Sigmoid colon (tissue), 7 donors: ENCODE measurements around the gene PDE4D. TPM values are rescaled to one million over a fixed set of nuclear protein-coding genes. Genes with fewer than 3 reads are reported as not detected.

Source experiments
- DNase-seq: peaks from one replicate; pipeline ENCODE4 v3.0.0-alpha.2; 2019
- H3K27ac ChIP-seq, 4 donors: fragments of 200-600 bp; sonication (generic); one replicate each; pipeline ENCODE4 v1.5.1; 2016 to 2019; ENCODE audit warnings: mild to moderate bottlenecking in 1 of 4
- H3K27me3 ChIP-seq, 3 donors: fragments of 200-600 bp; sonication (generic); one replicate each; pipeline ENCODE4 v1.5.1; 2019; ENCODE audit warnings: mild to moderate bottlenecking in 1 of 3
- H3K36me3 ChIP-seq, 4 donors: fragments of 200-600 bp; sonication (generic); one replicate each; pipeline ENCODE4 v1.5.1; 2016 to 2019
- H3K4me1 ChIP-seq, 4 donors: fragments of 200-600 bp; sonication (generic); one replicate each; pipeline ENCODE4 v1.5.1; 2017 to 2019
- H3K4me3 ChIP-seq, 4 donors: fragments of 200-600 bp; sonication (generic); one replicate each; pipeline ENCODE4 v1.5.1; 2017 to 2019; ENCODE audit warnings: mild to moderate bottlenecking in 2 of 4, moderate library complexity in 1 of 4
- H3K9me3 ChIP-seq, 4 donors: fragments of 200-600 bp in 3 of 4; sonication (generic) in 3 of 4; one replicate each; pipeline versions ENCODE4 v1.5.1 to v1.6.1; 2013 to 2019
- EP300 ChIP-seq, 4 donors: sonication (generic); formaldehyde crosslinking; IDR thresholded peaks; one replicate each; pipeline ENCODE4 v1.6.1; 2017; ENCODE audit warnings: antibody characterized with exemption in 4 of 4
- POLR2A ChIP-seq, 2 donors: fragments of 450-650 bp; IDR thresholded peaks; one replicate each; pipeline ENCODE4 v1.6.1; 2016; ENCODE audit warnings: antibody characterized with exemption in 2 of 2, mild to moderate bottlenecking in 2 of 2, moderate library complexity in 2 of 2
- POLR2AphosphoS5 ChIP-seq, 4 donors: sonication (generic); formaldehyde crosslinking; IDR thresholded peaks; one replicate each; pipeline ENCODE4 v1.6.1; 2017; ENCODE audit warnings: antibody characterized with exemption in 4 of 4
- WGBS, 2 donors: extraction: QIAGEN DNeasy Blood & Tissue Kit; methylation state at CpG; one replicate each; pipeline ENCODE4 v1.1.7; 2013; 5-methylcytosine and 5-hydroxymethylcytosine counted together
- intact Hi-C: fragments of 100-400 bp; cut with DNase I; formaldehyde crosslinking; loops from one replicate; pipeline ENCODE4 v1.15.1; 2023
- polyA plus RNA-seq, 3 donors: library from polyadenylated mRNA; stranded (reverse); fragments of 200-250 nt; gene quantifications; one replicate each; pipeline ENCODE4 v1.2.3, GENCODE V29; 2013
- total RNA-seq, 4 donors: library from RNA; depleted of rRNA; stranded (reverse); fragments of >200 nt; gene quantifications; one replicate each; pipeline ENCODE4 v1.1.0, GENCODE V29; 2016
- TF ChIP-seq, protein P1 (sequence below), 4 experiments: fragments of 450-650 bp in 3 of 4; fragments of 200-600 bp in 1 of 4; IDR thresholded peaks; one replicate each; pipeline ENCODE4 v1.5.1; 2016 to 2019; ENCODE audit warnings: antibody characterized with exemption in 4 of 4, mild to moderate bottlenecking in 3 of 4, moderate library complexity in 2 of 4
- donor health status: healthy with polysubstance abuse.
- donor health status: Bipolar disorder and iron deficiency.
- donor health status: healthy.

Gene PDE4D
- total and polyA plus RNA-seq, 7 donors: 6.0 to 289 (median 169) TPM

DNA sequence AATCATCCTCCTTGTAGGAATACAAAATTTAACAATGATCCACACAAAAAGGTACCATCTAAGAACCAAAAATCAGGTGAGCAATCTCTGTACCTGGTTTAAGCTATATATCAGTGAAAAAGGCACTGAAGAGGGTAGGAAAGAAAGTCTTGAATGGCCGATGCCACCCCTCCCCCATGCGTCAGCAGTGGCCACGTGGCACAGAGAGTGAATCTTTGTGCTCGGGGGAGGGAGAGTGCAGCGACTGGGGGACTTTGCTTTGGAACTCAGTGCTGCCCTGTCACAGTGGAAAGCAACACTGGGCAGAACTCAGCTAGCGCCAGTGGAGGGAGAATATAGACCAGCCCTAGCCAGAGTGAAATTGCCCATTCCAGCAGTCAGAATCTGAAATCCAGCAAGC is 28.3 kb upstream of the PDE4D start:
- H3K4me3 ChIP-seq: no peak overlapping the region
- intact Hi-C loops: no loop called here
- H3K36me3 ChIP-seq: no peaks in the 10 kb centered on the region
- no peak overlapping the region for H3K27ac ChIP-seq
- H3K9me3 ChIP-seq: no peaks in the 10 kb centered on the region
- no peaks in the 10 kb centered on the region for H3K4me1 ChIP-seq
- no peaks in the 10 kb centered on the region for H3K27me3 ChIP-seq
- no peak for TF ChIP-seq POLR2A (IDR thresholded peaks at IDR 0.05)
- WGBS, 2 donors: 82% methylated on average over 6 of the region's 6 CpGs
- no peak for DNase-seq

DNA sequence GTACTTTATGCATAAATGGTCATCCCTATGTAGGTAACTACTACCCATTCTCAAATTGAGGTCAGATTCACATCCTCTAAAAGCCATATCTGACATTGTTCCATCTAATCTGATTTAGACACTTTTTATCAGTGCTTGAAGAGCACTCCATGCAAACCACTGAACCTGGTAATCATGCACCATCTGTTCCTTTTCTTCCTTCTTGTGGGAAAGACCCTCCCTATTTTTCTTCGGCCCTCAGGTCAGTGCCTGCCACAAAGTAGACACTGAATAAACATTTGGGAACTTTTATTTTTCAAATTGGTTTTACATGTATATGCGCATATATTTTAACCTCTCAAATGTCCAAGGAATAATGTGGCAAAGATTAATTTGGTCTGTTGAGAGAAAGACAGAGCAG is 26.0 kb upstream of the PDE4D start:
- DNase-seq: no peak
- TF ChIP-seq EP300 (IDR thresholded peaks at IDR 0.05) (no peak), POLR2AphosphoS5 (IDR thresholded peaks at IDR 0.05) (no peak), POLR2A (IDR thresholded peaks at IDR 0.05) (no peak)
- TF ChIP-seq, protein P1, sequence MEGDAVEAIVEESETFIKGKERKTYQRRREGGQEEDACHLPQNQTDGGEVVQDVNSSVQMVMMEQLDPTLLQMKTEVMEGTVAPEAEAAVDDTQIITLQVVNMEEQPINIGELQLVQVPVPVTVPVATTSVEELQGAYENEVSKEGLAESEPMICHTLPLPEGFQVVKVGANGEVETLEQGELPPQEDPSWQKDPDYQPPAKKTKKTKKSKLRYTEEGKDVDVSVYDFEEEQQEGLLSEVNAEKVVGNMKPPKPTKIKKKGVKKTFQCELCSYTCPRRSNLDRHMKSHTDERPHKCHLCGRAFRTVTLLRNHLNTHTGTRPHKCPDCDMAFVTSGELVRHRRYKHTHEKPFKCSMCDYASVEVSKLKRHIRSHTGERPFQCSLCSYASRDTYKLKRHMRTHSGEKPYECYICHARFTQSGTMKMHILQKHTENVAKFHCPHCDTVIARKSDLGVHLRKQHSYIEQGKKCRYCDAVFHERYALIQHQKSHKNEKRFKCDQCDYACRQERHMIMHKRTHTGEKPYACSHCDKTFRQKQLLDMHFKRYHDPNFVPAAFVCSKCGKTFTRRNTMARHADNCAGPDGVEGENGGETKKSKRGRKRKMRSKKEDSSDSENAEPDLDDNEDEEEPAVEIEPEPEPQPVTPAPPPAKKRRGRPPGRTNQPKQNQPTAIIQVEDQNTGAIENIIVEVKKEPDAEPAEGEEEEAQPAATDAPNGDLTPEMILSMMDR (IDR thresholded peaks at IDR 0.05): no peak
- no peak overlapping the region for H3K4me3 ChIP-seq
- no peaks in the 10 kb centered on the region for H3K4me1 ChIP-seq
- H3K9me3 ChIP-seq: no peaks in the 10 kb centered on the region
- 54 to 84% methylated on average over 2 of the region's 2 CpGs for WGBS, 2 donors
- no peaks in the 10 kb centered on the region for H3K27me3 ChIP-seq
- intact Hi-C loops: no loop called here
- no peaks in the 10 kb centered on the region for H3K36me3 ChIP-seq
- H3K27ac ChIP-seq: no peak overlapping the region

DNA sequence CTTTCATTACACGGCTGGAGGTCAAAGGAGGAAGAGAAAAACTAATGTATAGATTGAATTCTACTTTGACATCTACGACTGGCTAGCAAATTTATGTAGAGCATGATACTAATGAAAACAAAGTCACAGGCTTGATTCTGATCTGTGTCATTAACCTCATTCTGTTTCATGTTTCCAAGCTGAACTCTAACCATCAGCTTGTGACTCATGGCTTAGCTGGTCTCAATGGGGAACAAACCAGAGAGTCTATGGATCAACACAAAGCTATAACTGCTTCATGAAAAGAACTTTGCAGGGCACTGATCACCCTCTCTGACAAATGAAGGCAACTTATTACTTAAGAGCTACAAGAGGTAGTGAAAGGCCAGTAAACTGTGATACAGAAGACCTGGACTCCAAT is 23.6 kb upstream of the PDE4D start:
- DNase-seq: no peak
- intact Hi-C loops: no loop called here
- Histone ChIP-seq H3K9me3 (no peaks in the 10 kb centered on the region), H3K27me3 (no peaks in the 10 kb centered on the region), H3K27ac (no peak overlapping the region), H3K36me3 (no peaks in the 10 kb centered on the region), H3K4me3 (no peak overlapping the region), H3K4me1 (no peaks in the 10 kb centered on the region)
- TF ChIP-seq EP300 (IDR thresholded peaks at IDR 0.05) (no peak), POLR2A (IDR thresholded peaks at IDR 0.05) (no peak), POLR2AphosphoS5 (IDR thresholded peaks at IDR 0.05) (no peak)
- TF ChIP-seq, protein P1 (IDR thresholded peaks at IDR 0.05): no peak
- WGBS, 2 donors: 78 to 88% methylated on average over 2 of the region's 2 CpGs

DNA sequence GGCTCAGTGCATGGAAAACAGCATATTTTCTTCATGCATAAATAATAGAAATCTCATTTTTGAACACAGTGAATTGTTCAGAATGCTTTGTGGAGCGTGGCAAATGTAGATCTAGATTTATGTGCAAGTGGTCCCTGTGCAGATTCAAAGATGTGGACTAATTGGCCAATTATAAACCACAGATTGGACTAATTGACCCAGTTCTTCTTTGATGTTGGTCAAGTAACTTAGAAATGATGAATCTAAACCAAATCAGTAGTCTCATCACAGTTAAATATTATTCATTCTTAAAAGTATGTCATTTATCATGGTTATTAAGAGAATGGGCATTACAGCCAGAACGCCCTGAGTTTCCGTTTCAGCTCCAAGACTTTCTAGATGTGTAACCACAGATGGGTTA is 11.7 kb upstream of the PDE4D start:
- H3K4me1 ChIP-seq: no peaks in the 10 kb centered on the region
- no peaks in the 10 kb centered on the region for H3K9me3 ChIP-seq
- WGBS, 2 donors: 71 to 83% methylated on average over 3 of the region's 3 CpGs
- TF ChIP-seq POLR2AphosphoS5 (IDR thresholded peaks at IDR 0.05) (no peak), EP300 (IDR thresholded peaks at IDR 0.05) (no peak), POLR2A (IDR thresholded peaks at IDR 0.05) (no peak)
- TF ChIP-seq, protein P1 (IDR thresholded peaks at IDR 0.05): no peak
- H3K36me3 ChIP-seq: no peaks in the 10 kb centered on the region
- no peaks in the 10 kb centered on the region for H3K27me3 ChIP-seq
- intact Hi-C loops: no loop called here
- H3K4me3 ChIP-seq: no peak overlapping the region
- H3K27ac ChIP-seq: no peak overlapping the region
- DNase-seq: no peak

DNA sequence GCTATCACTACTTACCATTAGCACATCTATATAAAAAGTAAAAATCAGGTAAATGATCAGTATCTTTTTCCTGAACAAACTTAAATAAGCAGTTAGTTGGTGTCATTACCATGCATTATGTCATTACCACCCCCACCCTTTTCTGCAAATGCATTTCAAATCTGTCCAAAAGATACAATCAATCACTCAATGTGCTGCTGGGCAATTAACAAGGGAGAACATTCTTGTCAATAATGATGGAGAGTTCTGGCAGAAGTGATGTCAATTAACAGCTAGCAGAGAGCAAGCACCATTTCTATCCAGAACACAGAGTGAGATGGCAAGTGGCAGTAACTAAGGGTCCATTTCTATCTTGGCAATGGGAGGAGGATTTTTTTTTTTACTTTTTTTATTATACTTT is 3.5 kb upstream of the PDE4D start:
- H3K36me3 ChIP-seq: no peaks in the 10 kb centered on the region
- no peaks in the 10 kb centered on the region for H3K9me3 ChIP-seq
- H3K4me1 ChIP-seq: peaks cover 0 to 19% (median 12%) of the 10 kb centered on the region in 4 donors
- no peak overlapping the region for H3K4me3 ChIP-seq
- TF ChIP-seq POLR2AphosphoS5 (IDR thresholded peaks at IDR 0.05) (no peak), EP300 (IDR thresholded peaks at IDR 0.05) (no peak), POLR2A (IDR thresholded peaks at IDR 0.05) (no peak)
- TF ChIP-seq, protein P1 (IDR thresholded peaks at IDR 0.05): no peak
- H3K27me3 ChIP-seq: peaks cover 3 to 18% (median 10%) of the 10 kb centered on the region in 3 donors
- DNase-seq: no peak
- intact Hi-C loops: no loop called here
- H3K27ac ChIP-seq: no peak overlapping the region
